Activated CD8-positive, alpha-beta memory T cell treated with anti-CD3 and anti-CD28 coated beads, Interleukin-2, amount 50 U/mL, for 48 hours (primary cell): ENCODE data around the gene ERICH2.
"Not testable (repeated sequence)": the region's sequence is repeated elsewhere in the genome, so short reads cannot be mapped to it uniquely, and the experiment has no call there.

Experiments used
- DNase-seq: peaks from one replicate; pipeline ENCODE4 v3.0.0-alpha.2; 2020

Gene ERICH2, protein sequence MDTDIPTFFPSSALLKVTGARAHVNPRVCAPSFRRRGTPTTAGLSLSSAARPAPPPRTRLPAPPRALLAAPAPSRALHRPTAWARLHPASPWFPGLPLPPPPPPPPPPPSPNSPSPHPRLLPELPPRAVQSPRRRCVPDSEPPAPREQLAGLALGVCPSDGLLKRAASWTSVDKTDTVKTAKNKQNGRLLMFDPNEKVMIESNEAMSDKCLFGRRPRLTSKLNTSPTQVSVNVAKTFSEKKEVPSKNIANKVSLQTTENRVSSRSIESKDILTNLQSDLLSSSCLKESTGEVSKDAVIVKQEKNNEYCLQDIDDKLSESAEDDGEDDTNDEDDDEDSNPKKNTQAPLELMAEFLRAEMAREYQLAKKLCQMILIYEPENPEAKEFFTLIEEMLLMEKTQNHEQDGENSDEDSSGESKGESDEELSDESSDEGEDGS

DNA sequence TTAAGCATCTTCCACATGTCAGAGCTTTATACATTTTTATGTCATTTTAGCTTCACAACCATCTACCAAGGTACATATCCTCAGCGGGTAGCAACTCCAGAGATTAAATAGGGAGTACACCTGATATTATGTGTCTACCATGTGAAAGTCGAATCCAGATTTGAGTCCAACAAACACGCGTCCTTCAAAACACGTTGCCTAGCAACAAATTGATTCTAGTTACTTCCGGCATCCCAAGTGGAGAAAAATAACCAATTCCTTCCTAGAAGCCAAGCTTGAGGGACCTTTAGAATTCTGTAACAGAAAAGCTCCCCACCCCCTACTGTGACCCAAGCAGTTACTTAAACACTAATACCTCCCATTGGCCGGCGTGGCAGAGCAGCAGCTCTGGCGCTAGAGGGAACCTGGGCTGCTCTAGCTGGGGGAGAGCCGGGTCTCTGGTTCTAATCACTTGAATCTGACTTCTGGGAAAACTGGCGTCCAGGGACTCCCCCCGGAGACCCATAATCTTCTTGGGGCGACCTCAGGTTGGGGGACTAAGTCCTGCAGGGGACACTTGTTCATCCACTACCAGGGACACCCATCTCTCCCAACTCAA lies at the start of gene ERICH2:
Gene ERICH2 (plus strand): TSS at position 371 of the 598 bp plus-strand sequence. CDS start 304 bp downstream, outside the sequence.
- peak; percentile 71 for DNase-seq

DNA sequence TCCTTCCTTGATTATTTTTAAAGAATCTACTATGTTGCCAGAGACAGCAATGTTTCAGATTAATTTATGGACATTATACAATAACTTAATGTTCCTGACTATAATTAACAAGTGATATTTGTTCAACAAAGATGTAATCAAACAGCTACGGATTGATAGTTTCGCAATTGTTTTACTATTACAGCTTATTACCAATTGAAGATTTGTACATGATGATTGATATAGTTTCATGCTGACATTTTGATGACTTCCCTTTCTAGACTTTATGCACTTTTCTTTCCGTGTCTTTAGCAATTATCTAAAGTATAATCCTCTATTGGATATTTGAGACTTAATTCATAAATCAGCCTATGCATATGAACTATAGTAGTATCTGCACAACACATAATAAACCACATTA lies 48.5 kb upstream of the ERICH2 start:
- DNase-seq, result no peak

DNA sequence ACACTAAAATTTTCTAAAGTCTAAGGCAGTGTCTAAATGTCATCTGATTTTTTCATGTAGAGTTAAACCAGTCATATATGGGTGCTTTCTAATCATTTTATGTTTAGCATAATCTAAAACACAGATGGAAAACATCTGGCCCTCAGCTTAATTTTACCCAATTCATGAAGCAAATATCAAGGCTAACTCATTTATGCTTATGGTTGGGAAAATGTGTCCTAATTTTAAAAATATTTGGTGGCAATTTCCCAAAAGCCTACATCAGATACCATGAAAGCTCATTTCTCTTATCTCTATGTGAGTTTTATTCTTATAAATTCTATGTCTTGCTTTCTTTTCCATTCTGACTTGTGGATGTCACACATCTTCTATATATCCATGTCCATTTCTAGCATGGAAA lies 47.9 kb upstream of the ERICH2 start:
- DNase-seq, result no peak

DNA sequence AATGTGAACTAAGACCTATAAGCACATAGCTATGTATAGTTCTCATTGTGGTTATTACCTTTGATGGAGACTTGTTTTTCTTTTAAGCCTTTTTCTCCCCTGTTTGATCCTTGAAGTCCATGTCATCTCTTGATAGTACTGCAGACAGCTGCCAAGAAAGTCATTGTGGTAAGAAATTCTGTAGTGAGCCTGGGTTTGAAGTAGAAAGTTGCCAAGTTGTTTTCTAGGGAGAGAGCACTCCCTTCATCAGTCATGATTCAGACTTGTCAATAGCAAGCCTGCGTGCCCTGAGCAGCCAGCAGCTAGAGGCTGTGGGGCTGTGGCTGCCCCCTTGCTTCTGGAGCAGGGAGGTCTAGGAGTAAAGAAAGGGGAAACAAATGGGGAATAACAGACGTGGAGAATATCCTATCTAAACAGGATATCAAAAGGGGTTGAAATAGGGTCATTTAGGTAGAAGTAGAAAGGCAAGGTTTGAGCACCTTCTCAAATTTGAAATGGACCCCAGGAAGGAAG lies 46.7 kb upstream of the ERICH2 start:
- DNase-seq, result no peak

DNA sequence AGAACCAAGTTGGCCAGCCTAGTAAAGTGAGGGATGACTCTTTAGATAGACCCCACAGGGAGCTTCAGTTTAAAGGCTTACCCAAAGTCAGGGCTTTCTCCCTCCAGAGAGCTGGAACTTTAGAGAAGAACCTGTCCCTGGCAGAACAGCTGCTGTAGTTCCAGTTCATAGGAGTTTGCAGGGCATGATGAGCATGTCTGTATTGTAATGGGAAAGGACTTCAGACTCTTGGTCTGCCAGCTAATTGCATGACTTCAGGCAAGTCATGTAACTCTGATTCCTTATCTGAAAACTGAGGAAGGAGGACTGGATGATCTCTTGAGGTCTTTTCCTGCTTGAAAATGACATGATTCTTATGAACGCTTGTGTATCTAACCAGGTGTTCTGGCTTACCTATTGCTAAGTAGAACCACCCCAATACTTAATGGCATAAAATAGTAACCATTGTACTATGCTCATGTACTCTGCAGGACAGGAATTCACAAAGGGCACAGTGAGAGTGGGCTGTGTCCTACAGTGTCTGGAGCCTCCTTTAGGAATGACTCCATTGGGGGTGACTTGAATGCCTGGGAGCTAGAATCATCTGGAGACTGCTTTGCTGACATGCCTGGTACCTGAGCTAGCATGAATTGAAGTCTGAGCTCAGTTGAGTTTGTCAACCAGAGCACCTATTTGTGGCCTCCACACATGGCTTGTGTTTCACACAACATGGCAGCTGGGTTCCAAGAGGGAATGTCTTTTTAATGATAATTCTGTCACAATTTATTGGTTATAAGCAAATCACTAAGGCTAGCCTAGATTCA lies 36.2 kb upstream of the ERICH2 start:
- no peak for DNase-seq

DNA sequence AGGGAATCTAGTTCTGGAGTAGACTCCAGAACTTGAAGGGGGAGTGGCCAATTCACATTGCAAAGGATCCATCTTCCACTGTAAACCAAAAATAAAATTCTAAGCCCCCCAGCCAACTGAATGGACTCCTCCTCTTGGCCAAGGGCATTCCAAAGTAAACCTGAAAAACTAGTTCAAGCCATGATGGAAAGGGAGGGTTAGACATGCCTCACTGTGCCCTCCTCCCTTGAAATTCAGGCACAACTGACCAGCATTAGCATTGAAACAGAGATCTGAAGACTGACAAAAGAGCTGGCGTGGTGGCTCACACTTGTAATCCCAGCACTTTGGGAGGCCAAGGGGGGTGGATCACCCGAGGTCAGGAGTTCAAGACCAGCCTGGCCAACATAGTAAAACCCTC lies 35.6 kb upstream of the ERICH2 start:
- not testable (repeated sequence) for DNase-seq

DNA sequence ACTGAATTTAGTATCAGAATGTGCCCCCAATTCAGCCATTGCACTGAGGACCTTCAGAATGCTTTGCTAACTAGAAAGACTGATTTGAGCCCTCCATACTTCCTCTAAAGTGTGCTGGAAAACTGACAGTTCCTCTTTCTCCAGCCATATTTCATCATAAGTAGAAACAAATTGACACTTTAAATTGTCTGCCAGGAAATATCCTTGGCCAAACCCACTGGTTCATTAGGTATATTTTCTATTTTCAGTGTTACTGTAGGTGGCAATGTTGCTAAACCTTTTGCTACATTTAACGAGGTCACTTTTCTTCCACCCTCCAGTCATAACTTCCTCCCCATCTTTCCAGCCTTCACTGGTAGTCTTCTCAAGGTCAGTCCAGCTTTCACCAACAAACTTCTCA lies 33.5 kb upstream of the ERICH2 start:
- DNase-seq, result no peak

DNA sequence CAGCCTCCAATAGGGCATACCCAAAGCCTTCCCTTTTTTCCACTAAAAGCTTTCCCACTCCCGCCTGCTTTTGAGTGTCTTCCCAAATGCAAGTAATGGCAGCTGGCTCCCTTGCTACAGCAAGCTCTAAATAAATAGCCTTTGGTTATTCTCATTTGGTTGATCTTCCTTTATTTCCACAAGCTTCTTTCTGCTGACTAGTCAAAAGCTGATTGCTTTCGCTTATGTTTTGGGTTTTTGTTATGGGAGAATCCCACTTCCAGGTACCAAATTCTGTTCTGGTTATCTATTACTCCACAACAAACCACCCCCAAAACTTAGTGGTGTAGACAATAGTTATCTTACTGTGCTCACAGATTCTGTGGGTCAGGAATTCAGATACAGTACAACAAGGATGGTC lies 32.8 kb upstream of the ERICH2 start:
- no peak for DNase-seq

DNA sequence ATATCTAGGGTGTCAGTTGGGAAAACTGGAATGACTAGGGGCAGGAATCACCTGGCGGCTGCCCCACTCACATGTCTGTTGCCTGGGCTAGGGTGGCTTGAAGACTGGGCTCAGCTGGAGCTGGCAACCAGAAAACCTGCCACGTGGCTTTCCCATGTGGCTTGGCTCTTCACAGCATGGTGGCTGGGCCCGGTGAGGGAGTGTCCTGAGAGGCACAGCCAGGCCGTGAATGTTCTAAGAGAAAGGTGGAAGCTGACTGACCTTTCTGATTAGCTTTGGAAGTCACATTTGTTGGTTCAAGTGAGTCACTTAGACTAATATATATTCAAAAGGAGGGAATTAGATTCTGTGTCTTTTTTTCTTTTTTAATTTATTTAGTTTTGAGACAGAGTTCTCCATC lies 32.4 kb upstream of the ERICH2 start:
- DNase-seq, result no peak

DNA sequence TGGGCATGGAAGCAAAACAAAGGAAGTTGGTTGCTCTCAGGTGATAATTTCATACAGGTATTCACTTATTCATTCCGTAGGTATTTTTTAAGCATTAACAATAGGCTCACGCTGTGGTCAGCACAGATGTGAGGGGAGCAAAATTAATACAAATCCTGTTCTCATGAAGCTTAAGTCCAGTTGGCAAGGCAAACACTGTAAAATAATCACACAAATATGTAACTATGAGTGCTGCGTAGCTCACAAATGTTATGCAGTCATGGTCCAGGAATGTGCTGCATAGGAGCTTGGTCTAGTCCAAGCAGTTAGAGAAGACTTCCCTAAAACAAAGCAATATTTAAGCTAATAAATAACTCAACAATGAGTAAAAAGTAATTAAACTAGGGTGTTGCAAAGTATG lies 31.1 kb upstream of the ERICH2 start:
- no peak for DNase-seq

DNA sequence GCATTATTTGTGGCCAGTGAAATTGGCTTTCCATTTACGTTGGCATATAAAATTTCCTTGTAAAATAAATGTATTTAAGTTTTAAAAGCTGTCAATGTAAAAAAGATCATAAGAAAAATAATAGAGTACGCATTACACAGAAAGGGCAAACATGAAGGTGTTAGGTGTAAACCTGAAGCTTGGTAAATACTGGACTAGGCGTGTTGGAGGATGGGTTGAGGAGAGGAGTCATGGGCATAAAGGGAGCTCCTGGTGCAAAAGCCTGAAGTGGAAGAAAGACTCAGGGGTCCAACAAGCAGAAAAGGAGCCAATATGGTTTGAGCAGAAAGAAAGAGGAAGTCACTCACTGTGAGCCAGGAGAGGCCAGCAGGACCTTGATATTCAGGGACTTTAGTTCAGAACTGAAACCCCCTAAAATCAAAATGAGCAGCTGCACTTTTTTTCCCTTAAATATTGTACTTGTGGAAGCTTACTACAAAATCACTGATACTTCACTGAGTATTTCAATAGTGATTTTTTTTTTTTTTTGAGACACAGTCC lies 30.6 kb upstream of the ERICH2 start:
- DNase-seq, result no peak

DNA sequence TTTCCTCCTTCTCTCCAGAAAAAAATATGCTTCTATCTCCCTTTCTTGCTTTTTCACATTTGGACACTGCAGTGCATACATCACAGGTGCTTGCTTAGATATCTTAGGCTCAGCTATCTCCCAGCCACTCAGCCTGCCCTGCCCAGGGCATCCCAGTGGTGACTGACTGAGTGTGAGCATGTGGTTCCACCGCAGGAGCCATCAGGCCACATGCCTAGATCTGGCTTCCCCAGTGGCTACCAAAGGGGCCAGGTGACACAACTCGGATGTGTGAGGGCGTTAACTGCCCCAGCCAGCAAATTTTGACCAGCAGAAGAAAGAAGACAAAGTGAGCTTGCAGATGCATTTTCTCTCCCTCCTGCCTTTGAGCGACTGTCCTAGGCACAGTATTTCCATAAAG lies 29.5 kb upstream of the ERICH2 start:
- no peak for DNase-seq

DNA sequence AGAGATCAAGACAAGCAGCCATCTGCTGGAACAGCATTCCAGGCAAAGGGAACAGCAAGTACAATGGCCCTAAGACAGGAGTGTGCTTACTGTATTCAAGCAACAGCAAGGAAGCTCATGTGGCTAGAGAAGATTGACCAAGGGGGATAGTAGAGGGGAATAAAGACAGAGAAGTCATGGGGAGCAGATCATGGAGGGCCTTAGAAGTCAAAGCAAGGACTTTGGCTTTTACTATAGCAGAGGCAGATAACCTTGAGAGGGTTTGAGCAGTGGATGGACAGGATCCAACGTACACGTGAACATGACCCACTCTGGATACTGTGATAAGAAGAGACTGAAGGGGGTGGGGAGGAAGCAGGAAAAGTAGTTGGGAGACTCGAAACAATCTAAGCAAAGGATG lies 28.2 kb upstream of the ERICH2 start:
- no peak for DNase-seq

DNA sequence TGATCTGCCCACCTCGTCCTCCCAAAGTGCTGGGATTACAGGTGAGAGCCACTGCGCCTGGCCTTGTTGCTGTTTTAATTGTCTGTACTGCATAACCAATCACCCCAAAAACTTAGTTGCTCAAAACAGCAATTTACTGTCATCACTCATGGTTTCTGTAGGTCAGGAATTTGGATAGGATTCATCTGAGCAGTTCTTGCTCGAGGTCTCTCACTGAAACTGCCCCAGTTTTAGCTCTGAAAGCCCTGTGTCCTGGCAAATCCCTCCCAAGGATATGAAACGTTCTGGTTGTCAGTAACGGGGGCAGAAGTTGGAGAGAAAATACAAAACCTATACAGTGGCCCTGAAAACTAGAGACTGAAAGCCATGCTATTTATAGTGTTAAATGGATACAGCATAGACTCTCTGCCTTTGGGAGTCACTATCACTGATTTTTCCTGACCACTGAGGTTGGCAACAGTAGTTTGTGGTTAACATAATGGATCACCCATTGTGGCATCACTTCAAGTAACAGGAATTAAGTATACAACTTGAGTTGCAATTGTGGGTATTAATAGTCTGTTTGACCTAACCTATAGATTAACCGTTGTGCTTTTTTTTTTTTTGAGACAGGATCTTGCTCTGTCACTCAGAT lies 27.2 kb upstream of the ERICH2 start:
- DNase-seq, result no peak

DNA sequence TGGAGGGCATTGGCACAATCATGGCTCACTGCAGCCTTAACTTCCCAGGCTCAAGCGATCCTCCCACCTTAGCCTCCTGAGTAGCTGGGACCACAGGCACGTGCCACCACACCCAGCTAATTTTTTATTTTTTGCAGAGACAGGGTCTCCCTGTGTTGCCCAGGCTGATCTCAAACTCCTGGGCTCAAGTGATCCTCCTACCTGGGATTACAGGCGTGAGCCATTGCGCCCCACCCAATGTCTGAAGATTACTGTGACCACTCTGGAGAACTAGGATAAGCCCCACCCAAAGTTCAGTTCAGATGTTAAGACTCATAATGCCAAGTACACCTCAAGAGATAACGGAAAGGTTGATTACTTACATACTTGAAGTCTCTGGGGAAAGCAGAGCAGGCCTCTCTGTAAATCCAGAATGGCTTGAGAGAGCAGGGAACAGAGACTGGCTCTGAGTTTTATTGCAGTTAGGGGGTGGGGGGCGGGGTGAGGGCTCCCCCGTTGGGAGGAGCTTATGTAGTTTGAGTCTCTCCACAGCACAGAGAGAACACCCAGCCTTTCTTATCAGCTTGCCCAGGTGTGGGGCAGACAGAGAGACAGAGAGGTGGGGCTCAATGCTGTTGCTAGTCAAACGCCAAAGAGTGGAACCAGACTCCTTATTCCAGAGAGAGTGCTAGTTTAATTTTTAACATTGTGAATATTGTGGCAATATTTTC lies 26.5 kb upstream of the ERICH2 start:
- DNase-seq, result no peak

DNA sequence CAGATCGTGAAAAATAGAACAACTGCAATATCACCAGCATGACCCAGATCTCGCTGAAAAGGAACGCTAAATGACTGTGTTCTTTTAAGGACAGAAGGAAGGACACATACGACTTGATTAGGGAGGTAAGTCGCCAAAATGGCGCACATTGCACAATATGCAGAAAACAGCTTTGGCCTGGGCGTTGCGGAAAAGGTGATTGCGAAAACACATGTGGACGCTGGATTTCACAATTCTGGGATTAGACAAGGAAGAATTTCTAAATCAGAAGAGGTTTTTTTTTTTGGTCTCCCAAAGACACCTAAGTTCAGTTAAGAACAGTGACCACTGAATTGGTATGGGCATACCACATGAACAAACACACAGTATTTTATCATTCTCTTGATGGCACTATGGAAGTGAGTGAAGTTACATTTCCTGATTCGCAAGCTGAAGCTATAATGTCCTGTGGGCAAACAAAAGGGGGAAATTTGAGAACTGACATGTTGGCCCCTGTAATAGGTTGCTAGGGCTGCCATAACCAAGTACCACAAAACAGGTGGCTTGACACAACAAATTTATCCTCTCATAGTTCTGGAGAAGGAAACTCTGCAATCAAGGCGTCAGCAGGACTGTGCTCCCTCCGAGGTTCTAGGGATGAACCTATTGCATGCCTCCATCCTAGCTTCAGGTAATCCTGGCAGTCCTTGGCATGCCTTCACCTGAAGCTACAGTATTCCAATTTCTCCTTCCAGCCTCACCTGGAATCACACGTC lies 25.8 kb upstream of the ERICH2 start:
- no peak for DNase-seq

DNA sequence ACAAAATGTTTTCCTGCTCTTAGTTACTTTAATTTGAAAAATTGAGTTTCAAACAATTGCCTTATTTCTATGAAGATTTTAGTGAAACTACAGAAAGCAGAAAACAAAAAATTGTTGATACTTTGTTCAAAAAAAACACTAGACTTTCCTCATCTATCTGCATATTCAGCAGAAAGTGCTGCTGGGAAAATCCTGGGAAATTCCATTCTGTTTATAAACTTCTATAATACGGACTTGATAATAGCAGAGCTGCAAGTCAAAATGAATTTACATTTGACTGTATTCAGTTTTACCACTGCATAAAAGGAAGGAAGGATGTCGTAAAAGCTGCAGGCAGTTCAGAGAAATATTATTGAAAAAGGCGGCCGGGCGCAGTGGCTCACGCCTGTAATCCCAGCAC lies 24.9 kb upstream of the ERICH2 start:
- no peak for DNase-seq

DNA sequence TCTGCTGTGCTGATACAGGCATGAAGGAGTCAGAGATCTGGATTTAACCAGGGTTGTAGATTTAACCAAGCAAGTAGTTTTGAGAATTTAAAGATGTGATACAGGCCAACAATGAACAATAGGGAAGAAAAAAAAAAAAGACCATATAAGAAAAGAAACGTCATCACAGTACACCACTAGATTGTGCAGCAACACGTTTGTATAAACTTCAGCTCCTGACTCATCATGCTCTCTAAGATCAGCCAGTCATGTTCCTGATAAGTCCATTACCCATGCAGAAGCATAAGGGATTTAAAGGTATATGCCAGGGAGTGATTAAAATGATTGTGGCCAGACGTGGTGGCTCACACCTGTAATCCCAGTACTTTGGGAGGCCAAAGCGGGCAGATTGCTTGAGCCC lies 22.3 kb upstream of the ERICH2 start:
- no peak for DNase-seq

DNA sequence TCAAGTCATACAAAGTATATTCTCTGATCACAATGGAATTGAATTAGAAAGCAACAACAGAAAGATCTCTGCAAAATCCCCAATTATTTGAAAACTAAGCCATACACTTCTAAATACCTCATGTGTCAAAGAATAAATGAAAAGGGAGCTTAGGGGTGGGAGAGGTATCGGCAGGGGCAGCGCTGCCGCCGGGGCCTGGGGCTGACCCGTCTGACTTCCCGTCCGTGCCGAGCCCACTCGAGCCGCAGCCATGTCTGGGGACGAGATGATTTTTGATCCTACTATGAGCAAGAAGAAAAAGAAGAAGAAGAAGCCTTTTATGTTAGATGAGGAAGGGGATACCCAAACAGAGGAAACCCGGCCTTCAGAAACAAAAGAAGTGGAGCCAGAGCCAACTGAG lies 18.6 kb upstream of the ERICH2 start:
- DNase-seq, result not testable (repeated sequence)

DNA sequence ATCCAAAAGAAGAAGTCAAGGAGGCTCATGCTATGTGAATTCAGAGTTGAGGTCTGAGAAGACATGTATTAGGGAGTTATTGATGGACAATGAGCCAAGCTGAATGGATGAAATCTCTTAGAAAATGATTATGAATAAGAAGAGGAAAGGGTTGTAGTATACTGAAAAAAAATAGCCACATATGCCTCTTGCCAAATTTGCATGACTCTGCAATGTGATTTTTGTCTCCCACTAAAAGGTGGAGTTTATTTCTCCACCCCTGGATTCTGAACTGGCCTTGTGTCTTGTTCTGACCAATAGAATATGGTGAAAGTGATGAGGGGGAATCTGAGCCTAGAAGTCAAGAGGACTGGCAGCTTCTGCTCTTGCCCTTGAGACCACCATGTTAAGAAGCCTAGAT lies 8.6 kb upstream of the ERICH2 start:
- no peak for DNase-seq

DNA sequence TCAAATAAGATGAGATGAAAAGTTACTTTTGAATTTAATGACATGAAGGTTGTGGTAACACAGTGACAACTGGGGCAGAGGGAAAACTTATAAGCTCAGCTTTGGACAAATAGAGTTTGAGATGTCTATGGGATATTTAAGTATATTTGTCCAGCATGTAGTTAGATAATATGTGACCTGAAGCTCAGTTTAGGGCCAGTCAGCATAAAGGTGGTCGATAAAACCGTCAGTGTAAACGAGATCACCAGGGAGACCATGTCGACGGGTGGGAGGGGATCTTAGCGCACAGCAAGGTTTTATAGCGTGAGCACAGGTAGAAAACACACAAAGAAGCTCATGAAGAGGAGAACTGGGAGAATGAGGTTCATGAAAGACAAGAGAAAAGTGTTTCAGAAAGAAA lies 7.4 kb upstream of the ERICH2 start:
- DNase-seq, result no peak
